ENCODE data around the gene GLCE. TPM values are rescaled to one million over a fixed set of nuclear protein-coding genes. Genes with fewer than 3 reads are reported as not detected.

Gene GLCE
- total RNA-seq, 1 experiment from 2014 or later: 10.2 TPM

DNA sequence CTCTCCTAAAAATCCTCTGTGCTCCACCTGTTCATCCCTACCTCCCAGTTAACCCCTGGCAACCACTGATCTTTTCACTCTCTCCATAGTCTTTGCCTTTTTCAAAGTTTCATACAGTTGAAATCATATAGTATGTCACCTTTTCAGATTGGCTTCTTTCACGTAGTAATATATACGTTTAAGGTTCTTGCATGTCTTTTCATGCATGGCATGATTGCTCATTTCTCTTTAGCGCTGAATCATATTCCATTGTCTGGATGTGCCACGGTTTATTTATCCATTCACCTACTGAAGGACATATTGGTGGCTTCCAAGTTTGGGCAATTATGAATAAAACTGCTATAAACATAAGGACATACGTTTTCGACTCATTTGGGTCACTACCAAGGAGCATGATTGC is 28.7 kb downstream of the GLCE start:
- no peaks in the 10 kb centered on the region for H3K27me3 Mint-ChIP-seq (ENCODE audit: insufficient read depth, unreplicated experiment)
- no peak overlapping the region for H3K27ac Mint-ChIP-seq (ENCODE audit: unreplicated experiment)
- no peaks in the 10 kb centered on the region for H3K4me1 ChIP-seq
- no peaks in the 10 kb centered on the region for H3K4me1 Mint-ChIP-seq (ENCODE audit: low read depth, unreplicated experiment)
- H3K9me3 Mint-ChIP-seq (ENCODE audit: unreplicated experiment): peaks cover 18% of the 10 kb centered on the region
- no peaks in the 10 kb centered on the region for H3K27me3 ChIP-seq (replicated peaks; ENCODE audit: control insufficient read depth, insufficient read depth, low read length)
- no peak for DNase-seq
- no peaks in the 10 kb centered on the region for H3K36me3 ChIP-seq (ENCODE audit: control insufficient read depth, insufficient read depth, low read length)
- POLR2A ChIA-PET: no interaction called here
- H3K4me3 ChIP-seq (ENCODE audit: low read depth, low read length): no peak overlapping the region
- H3K9me3 ChIP-seq: no peaks in the 10 kb centered on the region
- intact Hi-C loops (cut with micrococcal nuclease; ENCODE audit: unreplicated experiment): no loop called here
- BruUV-seq (replicated peaks): no TSS peak
- H3K4me3 Mint-ChIP-seq (ENCODE audit: unreplicated experiment): no peak overlapping the region
- CTCF ChIA-PET: no interaction called here
- TF ChIP-seq, protein P1, sequence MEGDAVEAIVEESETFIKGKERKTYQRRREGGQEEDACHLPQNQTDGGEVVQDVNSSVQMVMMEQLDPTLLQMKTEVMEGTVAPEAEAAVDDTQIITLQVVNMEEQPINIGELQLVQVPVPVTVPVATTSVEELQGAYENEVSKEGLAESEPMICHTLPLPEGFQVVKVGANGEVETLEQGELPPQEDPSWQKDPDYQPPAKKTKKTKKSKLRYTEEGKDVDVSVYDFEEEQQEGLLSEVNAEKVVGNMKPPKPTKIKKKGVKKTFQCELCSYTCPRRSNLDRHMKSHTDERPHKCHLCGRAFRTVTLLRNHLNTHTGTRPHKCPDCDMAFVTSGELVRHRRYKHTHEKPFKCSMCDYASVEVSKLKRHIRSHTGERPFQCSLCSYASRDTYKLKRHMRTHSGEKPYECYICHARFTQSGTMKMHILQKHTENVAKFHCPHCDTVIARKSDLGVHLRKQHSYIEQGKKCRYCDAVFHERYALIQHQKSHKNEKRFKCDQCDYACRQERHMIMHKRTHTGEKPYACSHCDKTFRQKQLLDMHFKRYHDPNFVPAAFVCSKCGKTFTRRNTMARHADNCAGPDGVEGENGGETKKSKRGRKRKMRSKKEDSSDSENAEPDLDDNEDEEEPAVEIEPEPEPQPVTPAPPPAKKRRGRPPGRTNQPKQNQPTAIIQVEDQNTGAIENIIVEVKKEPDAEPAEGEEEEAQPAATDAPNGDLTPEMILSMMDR (IDR thresholded peaks at IDR 0.05; ENCODE audit: insufficient read depth in 1 of 2, low read depth in 1 of 2, low read length in 1 of 2, severe bottlenecking in 1 of 2, unreplicated experiment in 1 of 2): no peak
- H3K36me3 Mint-ChIP-seq (ENCODE audit: insufficient read depth, unreplicated experiment): no peaks in the 10 kb centered on the region

DNA sequence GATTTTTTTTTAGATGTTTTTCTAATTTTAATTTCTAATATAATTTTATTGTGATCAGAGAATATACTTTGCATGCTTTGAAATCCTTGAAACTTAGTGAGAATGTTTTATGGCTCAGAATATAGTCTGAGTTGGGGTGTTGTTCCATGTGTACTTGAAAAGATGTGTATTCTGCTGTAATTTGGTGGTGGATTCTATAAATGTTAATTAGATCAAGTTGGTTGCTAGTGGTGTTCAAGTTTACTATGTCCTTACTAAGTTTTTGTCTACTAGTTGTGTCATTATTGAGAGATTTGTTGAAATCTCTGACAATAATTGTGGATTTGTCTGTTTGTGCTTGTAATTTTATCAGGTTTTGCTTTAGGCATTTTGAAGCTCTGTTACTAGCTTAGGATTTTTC is 29.7 kb downstream of the GLCE start:
- intact Hi-C loops (cut with micrococcal nuclease; ENCODE audit: unreplicated experiment): no loop called here
- no TSS peak for BruUV-seq (replicated peaks)
- Mint-ChIP-seq H3K27ac (ENCODE audit: unreplicated experiment) (no peak overlapping the region), H3K4me3 (ENCODE audit: unreplicated experiment) (no peak overlapping the region), H3K27me3 (ENCODE audit: insufficient read depth, unreplicated experiment) (no peaks in the 10 kb centered on the region), H3K9me3 (ENCODE audit: unreplicated experiment) (peaks cover 18% of the 10 kb centered on the region), H3K36me3 (ENCODE audit: insufficient read depth, unreplicated experiment) (no peaks in the 10 kb centered on the region), H3K4me1 (ENCODE audit: low read depth, unreplicated experiment) (no peaks in the 10 kb centered on the region)
- ChIA-PET POLR2A (no interaction called here), CTCF (no interaction called here)
- DNase-seq: no peak
- no peaks in the 10 kb centered on the region for H3K36me3 ChIP-seq (ENCODE audit: control insufficient read depth, insufficient read depth, low read length)
- no peak overlapping the region for H3K4me3 ChIP-seq (ENCODE audit: low read depth, low read length)
- H3K27me3 ChIP-seq (replicated peaks; ENCODE audit: control insufficient read depth, insufficient read depth, low read length): no peaks in the 10 kb centered on the region
- H3K4me1 ChIP-seq: no peaks in the 10 kb centered on the region
- TF ChIP-seq, protein P1 (IDR thresholded peaks at IDR 0.05; ENCODE audit: insufficient read depth in 1 of 2, low read depth in 1 of 2, low read length in 1 of 2, severe bottlenecking in 1 of 2, unreplicated experiment in 1 of 2): no peak
- H3K9me3 ChIP-seq: no peaks in the 10 kb centered on the region

DNA sequence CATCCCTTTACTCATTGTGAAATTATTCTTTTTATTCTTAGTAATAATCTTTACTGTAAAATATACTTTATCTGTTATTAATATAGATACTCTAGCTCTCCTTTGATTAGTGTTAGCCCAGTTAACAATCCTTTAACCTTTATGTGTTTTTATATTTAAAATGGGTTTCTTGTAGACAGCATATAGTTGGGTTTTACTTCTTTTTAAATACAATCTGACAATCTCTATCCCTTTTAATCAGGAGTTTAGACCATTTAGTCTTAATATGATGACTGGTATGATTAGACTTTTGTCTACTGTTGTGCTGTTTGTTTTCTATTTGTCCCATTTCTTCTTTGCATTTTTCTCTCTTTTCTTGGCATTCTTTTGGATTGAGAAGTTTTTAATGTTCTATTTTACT is 30.1 kb downstream of the GLCE start:
- CTCF ChIA-PET: no interaction called here
- no TSS peak for BruUV-seq (replicated peaks)
- Histone ChIP-seq H3K27me3 (replicated peaks; ENCODE audit: control insufficient read depth, insufficient read depth, low read length) (no peaks in the 10 kb centered on the region), H3K4me1 (no peaks in the 10 kb centered on the region), H3K36me3 (ENCODE audit: control insufficient read depth, insufficient read depth, low read length) (no peaks in the 10 kb centered on the region), H3K9me3 (no peaks in the 10 kb centered on the region), H3K4me3 (ENCODE audit: low read depth, low read length) (no peak overlapping the region)
- no peaks in the 10 kb centered on the region for H3K27me3 Mint-ChIP-seq (ENCODE audit: insufficient read depth, unreplicated experiment)
- H3K36me3 Mint-ChIP-seq (ENCODE audit: insufficient read depth, unreplicated experiment): no peaks in the 10 kb centered on the region
- no peak overlapping the region for H3K4me3 Mint-ChIP-seq (ENCODE audit: unreplicated experiment)
- no peak for DNase-seq
- no peaks in the 10 kb centered on the region for H3K4me1 Mint-ChIP-seq (ENCODE audit: low read depth, unreplicated experiment)
- TF ChIP-seq, protein P1 (IDR thresholded peaks at IDR 0.05; ENCODE audit: insufficient read depth in 1 of 2, low read depth in 1 of 2, low read length in 1 of 2, severe bottlenecking in 1 of 2, unreplicated experiment in 1 of 2): no peak
- H3K27ac Mint-ChIP-seq (ENCODE audit: unreplicated experiment): no peak overlapping the region
- intact Hi-C loops (cut with micrococcal nuclease; ENCODE audit: unreplicated experiment): no loop called here
- H3K9me3 Mint-ChIP-seq (ENCODE audit: unreplicated experiment): peaks cover 18% of the 10 kb centered on the region
- POLR2A ChIA-PET: no interaction called here
